Neural progenitor cell (in vitro differentiated cells): ENCODE results near the gene NLRC3. TPM values are rescaled to one million over a fixed set of nuclear protein-coding genes. Genes with fewer than 3 reads are reported as not detected.

Experiments
- DNase-seq: peaks from one replicate; pipeline ENCODE4 v3.0.0-alpha.2; 2016; ENCODE audit warnings: low spot score
- H2AFZ ChIP-seq: fragments of 200-600 bp; sonication (generic); replicated peaks from 2 replicates; pipeline ENCODE4 v1.6.1; 2016; ENCODE audit warnings: antibody characterized with exemption
- H3F3A ChIP-seq: fragments of 200-600 bp; sonication (generic); 2 replicates; pipeline ENCODE4 v1.6.1; 2016; ENCODE audit warnings: antibody characterized with exemption, low read depth
- H3K27ac ChIP-seq: fragments of 200-600 bp; sonication (generic); 2 replicates; pipeline ENCODE4 v1.5.1; 2016; ENCODE audit warnings: mild to moderate bottlenecking
- H3K27me3 ChIP-seq: fragments of 200-600 bp; sonication (generic); 2 replicates; pipeline ENCODE4 v1.6.1; 2016; ENCODE audit warnings: mild to moderate bottlenecking, moderate library complexity
- H3K36me3 ChIP-seq: fragments of 200-600 bp; sonication (generic); 2 replicates; pipeline ENCODE4 v1.5.1; 2016
- H3K4me1 ChIP-seq: fragments of 200-600 bp; sonication (generic); 2 replicates; pipeline ENCODE4 v1.6.1; 2016; ENCODE audit warnings: mixed run types
- H3K4me2 ChIP-seq: fragments of 200-600 bp; sonication (generic); 2 replicates; pipeline ENCODE4 v1.6.1; 2016
- H3K4me3 ChIP-seq: fragments of 200-600 bp; sonication (generic); 2 replicates; pipeline ENCODE4 v1.5.1; 2016
- H3K79me2 ChIP-seq: fragments of 200-600 bp; sonication (generic); 2 replicates; pipeline ENCODE4 v1.6.1; 2016; ENCODE audit warnings: low read depth
- H3K9ac ChIP-seq: fragments of 200-600 bp; sonication (generic); 2 replicates; pipeline ENCODE4 v1.6.1; 2016
- H3K9me3 ChIP-seq: fragments of 200-600 bp; sonication (generic); 2 replicates; pipeline ENCODE4 v1.5.1; 2016; ENCODE audit warnings: low read depth
- H4K20me1 ChIP-seq: fragments of 200-600 bp; sonication (generic); 2 replicates; pipeline ENCODE4 v1.6.1; 2016; ENCODE audit warnings: low read depth
- H3K27ac Mint-ChIP-seq: 3 replicates; pipeline ENCODE4 v1.8.0; 2021; ENCODE audit warnings: mixed read lengths
- H3K27me3 Mint-ChIP-seq: 2 replicates; pipeline ENCODE4 v1.8.0; 2022; ENCODE audit warnings: low read depth, mild to moderate bottlenecking, inconsistent platforms, moderate library complexity, mixed read lengths; ENCODE audit not compliant: insufficient read depth
- H3K36me3 Mint-ChIP-seq: 3 replicates; pipeline ENCODE4 v1.8.0; 2021; ENCODE audit warnings: mixed read lengths
- H3K4me1 Mint-ChIP-seq: 3 replicates; pipeline ENCODE4 v1.8.0; 2021; ENCODE audit warnings: mixed read lengths
- H3K4me3 Mint-ChIP-seq: 3 replicates; pipeline ENCODE4 v1.8.0; 2021; ENCODE audit warnings: mild to moderate bottlenecking, moderate library complexity, mixed read lengths
- H3K9me3 Mint-ChIP-seq: 3 replicates; pipeline ENCODE4 v1.8.0; 2020; ENCODE audit warnings: mixed read lengths
- EZH2 ChIP-seq: fragments of 200-600 bp; sonication (generic); IDR thresholded peaks from 2 replicates; pipeline ENCODE4 v1.6.1; 2017; ENCODE audit warnings: antibody characterized with exemption, mild to moderate bottlenecking, moderate library complexity
- EZH2phosphoT487 ChIP-seq: fragments of 200-600 bp; sonication (generic); IDR thresholded peaks from 2 replicates; pipeline ENCODE4 v1.6.1; 2017; ENCODE audit warnings: antibody characterized with exemption
- total RNA-seq: library from RNA; depleted of rRNA; stranded (reverse); fragments of >200 nt; gene quantifications from 2 replicates; pipeline ENCODE4 v1.2.3, GENCODE V29; 2015; ENCODE audit warnings: low replicate concordance
- TF ChIP-seq, protein P1 (sequence below): fragments of 200-600 bp; sonication (generic); IDR thresholded peaks from 2 replicates; pipeline ENCODE4 v1.5.1; 2017; ENCODE audit warnings: antibody characterized with exemption, mild to moderate bottlenecking

The NLRC3 gene
- total RNA-seq, 1 donor from 2014 or later, result not detected

DNA sequence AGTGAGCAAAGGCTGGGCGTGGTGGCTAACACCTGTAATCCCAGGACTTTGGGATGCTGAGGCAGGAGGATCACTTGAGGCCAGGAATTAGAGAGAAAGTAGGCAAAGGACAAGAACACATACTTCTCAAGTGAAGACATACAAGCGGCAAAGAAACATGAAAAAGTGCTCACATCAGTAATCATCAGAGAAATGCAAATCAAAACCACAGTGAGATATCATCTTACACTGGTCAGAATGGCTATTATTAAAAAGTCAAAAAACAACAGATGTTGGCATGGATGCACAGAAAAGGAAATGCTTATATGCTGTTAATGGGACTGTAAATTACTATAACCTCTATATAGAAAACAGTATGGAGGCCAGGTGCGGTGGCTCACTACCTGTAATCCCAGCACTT is 46.4 kb upstream of the NLRC3 start:
- no peak for DNase-seq
- TF ChIP-seq EZH2 (no peak), EZH2phosphoT487 (no peak)
- TF ChIP-seq, protein P1, sequence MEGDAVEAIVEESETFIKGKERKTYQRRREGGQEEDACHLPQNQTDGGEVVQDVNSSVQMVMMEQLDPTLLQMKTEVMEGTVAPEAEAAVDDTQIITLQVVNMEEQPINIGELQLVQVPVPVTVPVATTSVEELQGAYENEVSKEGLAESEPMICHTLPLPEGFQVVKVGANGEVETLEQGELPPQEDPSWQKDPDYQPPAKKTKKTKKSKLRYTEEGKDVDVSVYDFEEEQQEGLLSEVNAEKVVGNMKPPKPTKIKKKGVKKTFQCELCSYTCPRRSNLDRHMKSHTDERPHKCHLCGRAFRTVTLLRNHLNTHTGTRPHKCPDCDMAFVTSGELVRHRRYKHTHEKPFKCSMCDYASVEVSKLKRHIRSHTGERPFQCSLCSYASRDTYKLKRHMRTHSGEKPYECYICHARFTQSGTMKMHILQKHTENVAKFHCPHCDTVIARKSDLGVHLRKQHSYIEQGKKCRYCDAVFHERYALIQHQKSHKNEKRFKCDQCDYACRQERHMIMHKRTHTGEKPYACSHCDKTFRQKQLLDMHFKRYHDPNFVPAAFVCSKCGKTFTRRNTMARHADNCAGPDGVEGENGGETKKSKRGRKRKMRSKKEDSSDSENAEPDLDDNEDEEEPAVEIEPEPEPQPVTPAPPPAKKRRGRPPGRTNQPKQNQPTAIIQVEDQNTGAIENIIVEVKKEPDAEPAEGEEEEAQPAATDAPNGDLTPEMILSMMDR, result no peak
- Histone ChIP-seq H4K20me1 (peaks cover 10% of the 10 kb centered on the region), H3K4me2 (no peak overlapping the region), H2AFZ (no peak overlapping the region), H3K4me3 (no peak overlapping the region), H3K27me3 (no peaks in the 10 kb centered on the region), H3K79me2 (peaks cover 16% of the 10 kb centered on the region), H3K27ac (no peak overlapping the region), H3K9ac (no peak overlapping the region), H3K36me3 (no peaks in the 10 kb centered on the region), H3K9me3 (no peaks in the 10 kb centered on the region), H3K4me1 (no peaks in the 10 kb centered on the region), H3F3A (no peaks in the 10 kb centered on the region)
- Mint-ChIP-seq H3K9me3 (no peaks in the 10 kb centered on the region), H3K4me3 (no peak overlapping the region), H3K4me1 (no peaks in the 10 kb centered on the region), H3K36me3 (no peaks in the 10 kb centered on the region), H3K27ac (no peak overlapping the region), H3K27me3 (peaks cover 3% of the 10 kb centered on the region)

DNA sequence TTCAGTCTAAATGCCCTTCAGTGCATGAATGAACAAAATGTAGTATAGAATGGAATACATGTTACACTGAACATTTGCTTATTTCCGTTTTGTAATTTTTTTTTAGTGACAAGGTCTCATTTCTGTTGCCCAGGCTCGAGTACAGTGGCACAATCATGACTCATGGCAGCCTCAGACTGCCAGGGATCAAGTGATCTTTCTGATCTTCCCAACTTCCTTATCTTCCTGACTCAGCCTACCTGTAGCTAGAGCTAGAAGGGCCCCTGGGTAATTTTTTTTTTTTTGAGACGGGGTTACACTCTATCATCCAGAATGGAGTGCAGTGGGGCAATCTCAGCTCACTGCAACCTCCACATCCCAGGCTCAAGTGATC is 41.6 kb upstream of the NLRC3 start:
- Histone ChIP-seq H3F3A (no peaks in the 10 kb centered on the region), H3K27ac (no peak overlapping the region), H2AFZ (no peak overlapping the region), H3K36me3 (no peaks in the 10 kb centered on the region), H3K4me1 (no peaks in the 10 kb centered on the region), H3K9ac (no peak overlapping the region), H3K4me2 (no peak overlapping the region), H3K79me2 (peaks cover 53% of the 10 kb centered on the region), H4K20me1 (peaks cover 6% of the 10 kb centered on the region), H3K4me3 (no peak overlapping the region), H3K9me3 (no peaks in the 10 kb centered on the region), H3K27me3 (no peaks in the 10 kb centered on the region)
- no peak overlapping the region for H3K4me3 Mint-ChIP-seq
- TF ChIP-seq EZH2 (no peak), EZH2phosphoT487 (no peak)
- TF ChIP-seq, protein P1, result no peak
- no peaks in the 10 kb centered on the region for H3K4me1 Mint-ChIP-seq
- H3K27ac Mint-ChIP-seq, result no peak overlapping the region
- H3K9me3 Mint-ChIP-seq, result peaks cover 2% of the 10 kb centered on the region
- H3K27me3 Mint-ChIP-seq, result peaks cover 3% of the 10 kb centered on the region
- peaks cover 18% of the 10 kb centered on the region for H3K36me3 Mint-ChIP-seq
- DNase-seq, result no peak

GRCh38 chr16:3612510-3613466 is 35.6 kb upstream of the NLRC3 start:
- Histone ChIP-seq H3K4me1 (peaks cover 8% of the 10 kb centered on the region), H4K20me1 (peaks cover 7% of the 10 kb centered on the region), H3F3A (peaks cover 17% of the 10 kb centered on the region), H3K4me2 (peak overlapping the region; percentile 87), H3K9me3 (no peaks in the 10 kb centered on the region), H3K27ac (no peak overlapping the region), H3K27me3 (no peaks in the 10 kb centered on the region), H3K4me3 (peak overlapping the region; percentile 97), H3K36me3 (no peaks in the 10 kb centered on the region), H2AFZ (no peak overlapping the region), H3K9ac (no peak overlapping the region), H3K79me2 (peaks cover 67% of the 10 kb centered on the region)
- peak overlapping the region; percentile 99 for H3K4me3 Mint-ChIP-seq
- TF ChIP-seq, protein P1, result no peak
- no peak for TF ChIP-seq EZH2phosphoT487
- TF ChIP-seq EZH2, result no peak
- H3K27me3 Mint-ChIP-seq, result no peaks in the 10 kb centered on the region
- H3K4me1 Mint-ChIP-seq, result peaks cover 29% of the 10 kb centered on the region
- H3K9me3 Mint-ChIP-seq, result peaks cover 2% of the 10 kb centered on the region
- H3K36me3 Mint-ChIP-seq, result peaks cover 23% of the 10 kb centered on the region
- no peak overlapping the region for H3K27ac Mint-ChIP-seq
- no peak for DNase-seq
